Measurements from ENCODE around the gene SIRPD. TPM values are rescaled to one million over a fixed set of nuclear protein-coding genes. Genes with fewer than 3 reads are reported as not detected.

SIRPD gene
- total and polyA plus RNA-seq, 2 of the 13 experiments (the other 11 are each of a cell fraction or from before 2014, with no cell fraction given), result not detected

GRCh38 chr20:1526896-1527295, 30.6 kb downstream of the SIRPD start (continued):
- TF ChIP-seq PCBP1 (IDR thresholded peaks at IDR 0.05; ENCODE audit: borderline replicate concordance, low read depth, low read length) (no peak), IRF1 (CRISPR knock-in tag; IDR thresholded peaks at IDR 0.05; ENCODE audit: low read depth) (no peak), ZNF280B (CRISPR knock-in tag; IDR thresholded peaks at IDR 0.05; ENCODE audit: borderline replicate concordance) (no peak)

DNA sequence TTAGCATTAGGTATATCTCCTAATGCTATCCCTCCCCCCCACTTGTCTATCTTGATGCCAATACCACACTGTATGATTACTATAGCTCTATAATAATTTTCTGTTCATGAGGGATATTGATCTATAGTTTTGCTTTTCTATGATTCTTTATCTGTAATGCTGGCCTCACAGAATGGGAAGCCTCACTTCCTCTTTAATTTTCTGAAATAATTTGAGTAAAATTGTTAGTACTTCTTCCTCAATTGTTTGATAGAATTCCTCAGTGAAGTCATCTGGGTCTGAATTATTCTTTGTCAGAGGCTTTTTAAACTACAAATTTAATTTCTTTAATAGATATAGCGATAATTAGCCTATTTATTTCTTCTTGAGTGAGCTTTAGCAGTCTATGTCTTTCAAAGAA, 31.2 kb downstream of the SIRPD start:
- intact Hi-C loops (cut with micrococcal nuclease; ENCODE audit: unreplicated experiment), result no loop called here
- in situ Hi-C loops (cut with HindIII; ENCODE audit: extremely low pct_ligation_motif_present, low pct_unique_long_range_greater_than_20kb), result no loop called here
- Histone ChIP-seq H3K4me2 (ENCODE audit: low read depth, low read length) (no peak overlapping the region), H2AFZ (ENCODE audit: low read length) (no peak overlapping the region), H3K9me3 (ENCODE audit: low read length) (no peaks in the 10 kb centered on the region), H3K79me2 (ENCODE audit: insufficient read depth, low read length) (no peaks in the 10 kb centered on the region), H3K9ac (ENCODE audit: insufficient read depth, low read depth, low read length) (no peak overlapping the region), H3K4me1 (ENCODE audit: insufficient read depth, low read length) (no peaks in the 10 kb centered on the region), H3K36me3 (replicated peaks in 1 of 2; ENCODE audit: control insufficient read depth in 1 of 2, insufficient read depth in 2 of 2, low read length in 2 of 2) (no peaks in the 10 kb centered on the region), H3K27ac (ENCODE audit: extremely low read length, insufficient read depth, low read length) (no peak overlapping the region), H3K4me3 (replicated peaks in 1 of 3; ENCODE audit: insufficient read depth in 1 of 3, low read depth in 2 of 3, low read length in 3 of 3) (no peak overlapping the region), H3K27me3 (ENCODE audit: control insufficient read depth in 1 of 2, insufficient read depth in 2 of 2, low read length in 2 of 2) (peaks cover 0 to 13% of the 10 kb centered on the region in 2 experiments; a peak in 1 of 5 replicates), H4K20me1 (ENCODE audit: insufficient read depth, low read length) (no peaks in the 10 kb centered on the region)
- ATAC-seq, result no peak
- no peak for DNase-seq (ENCODE audit: low spot score)
- POLR2A ChIA-PET, result no interaction called here
- CTCF ChIA-PET (ENCODE audit: low intra/inter-chr PET ratio, low total read pairs), result no interaction called here
- 0% methylated on average over 1 of the region's 1 CpG for WGBS (ENCODE audit: low lambda C conversion rate)
- BruUV-seq (replicated peaks), result no TSS peak
- no peak for FAIRE-seq
- no peak for TF ChIP-seq TFAP4 (IDR thresholded peaks at IDR 0.05; ENCODE audit: borderline replicate concordance, low read depth)
- no peak for TF ChIP-seq SALL1 (CRISPR knock-in tag; IDR thresholded peaks at IDR 0.05)
- no peak for TF ChIP-seq TBP (CRISPR knock-in tag; IDR thresholded peaks at IDR 0.05)
- no peak for TF ChIP-seq ZNF616 (CRISPR knock-in tag; IDR thresholded peaks at IDR 0.05; ENCODE audit: low read depth)
- no peak for TF ChIP-seq RBFOX2 (IDR thresholded peaks at IDR 0.05; ENCODE audit: low read depth, low read length)
- no peak for TF ChIP-seq PRPF4 (IDR thresholded peaks at IDR 0.05; ENCODE audit: low read depth, low read length, poor library complexity, severe bottlenecking)
- TF ChIP-seq, protein P1, sequence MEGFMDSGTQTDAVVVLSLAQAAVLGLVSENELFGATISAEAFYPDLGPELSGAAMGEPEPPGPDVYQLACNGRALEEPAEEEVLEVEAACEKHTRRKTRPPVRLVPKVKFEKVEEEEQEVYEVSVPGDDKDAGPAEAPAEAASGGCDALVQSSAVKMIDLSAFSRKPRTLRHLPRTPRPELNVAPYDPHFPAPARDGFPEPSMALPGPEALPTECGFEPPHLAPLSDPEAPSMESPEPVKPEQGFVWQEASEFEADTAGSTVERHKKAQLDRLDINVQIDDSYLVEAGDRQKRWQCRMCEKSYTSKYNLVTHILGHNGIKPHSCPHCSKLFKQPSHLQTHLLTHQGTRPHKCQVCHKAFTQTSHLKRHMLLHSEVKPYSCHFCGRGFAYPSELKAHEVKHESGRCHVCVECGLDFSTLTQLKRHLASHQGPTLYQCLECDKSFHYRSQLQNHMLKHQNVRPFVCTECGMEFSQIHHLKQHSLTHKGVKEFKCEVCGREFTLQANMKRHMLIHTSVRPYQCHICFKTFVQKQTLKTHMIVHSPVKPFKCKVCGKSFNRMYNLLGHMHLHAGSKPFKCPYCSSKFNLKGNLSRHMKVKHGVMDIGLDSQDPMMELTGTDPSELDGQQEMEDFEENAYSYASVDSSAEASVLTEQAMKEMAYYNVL (CRISPR knock-in tag; IDR thresholded peaks at IDR 0.05; ENCODE audit: borderline replicate concordance), result no peak
- TF ChIP-seq TSC22D2 (CRISPR knock-in tag; IDR thresholded peaks at IDR 0.05; ENCODE audit: borderline replicate concordance), result no peak
- no peak for TF ChIP-seq ZNF224 (CRISPR knock-in tag; IDR thresholded peaks at IDR 0.05)
- no peak for TF ChIP-seq JUNB (CRISPR knock-in tag; IDR thresholded peaks at IDR 0.05; ENCODE audit: borderline replicate concordance)
- no peak for TF ChIP-seq TFDP1 (CRISPR knock-in tag; IDR thresholded peaks at IDR 0.05; ENCODE audit: borderline replicate concordance)
- TF ChIP-seq, protein P2, sequence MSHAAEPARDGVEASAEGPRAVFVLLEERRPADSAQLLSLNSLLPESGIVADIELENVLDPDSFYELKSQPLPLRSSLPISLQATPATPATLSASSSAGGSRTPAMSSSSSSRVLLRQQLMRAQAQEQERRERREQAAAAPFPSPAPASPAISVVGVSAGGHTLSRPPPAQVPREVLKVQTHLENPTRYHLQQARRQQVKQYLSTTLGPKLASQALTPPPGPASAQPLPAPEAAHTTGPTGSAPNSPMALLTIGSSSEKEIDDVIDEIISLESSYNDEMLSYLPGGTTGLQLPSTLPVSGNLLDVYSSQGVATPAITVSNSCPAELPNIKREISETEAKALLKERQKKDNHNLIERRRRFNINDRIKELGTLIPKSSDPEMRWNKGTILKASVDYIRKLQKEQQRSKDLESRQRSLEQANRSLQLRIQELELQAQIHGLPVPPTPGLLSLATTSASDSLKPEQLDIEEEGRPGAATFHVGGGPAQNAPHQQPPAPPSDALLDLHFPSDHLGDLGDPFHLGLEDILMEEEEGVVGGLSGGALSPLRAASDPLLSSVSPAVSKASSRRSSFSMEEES (CRISPR knock-in tag; IDR thresholded peaks at IDR 0.05), result no peak
